Activated CD4-positive, alpha-beta T cell treated with anti-CD3 and anti-CD28 coated beads for 1 hour (primary cell): Measurements from ENCODE around the gene PLA2R1.
"Not testable (repeated sequence)": the region's sequence is repeated elsewhere in the genome, so short reads cannot be mapped to it uniquely, and the experiment has no call there.

Experiments used
- DNase-seq: peaks from one replicate; pipeline ENCODE4 v3.0.0-alpha.2; 2020

The PLA2R1 gene

GRCh38 chr2:160063271-160063670 is 856 bp upstream of the PLA2R1 start:
- no peak for DNase-seq

- no peak for DNase-seq
Observed at GRCh38 chr2:160061944-160062291, 497 bp downstream of the PLA2R1 start.

GRCh38 chr2:160061533-160061932 is 882 bp downstream of the PLA2R1 start:
- no peak for DNase-seq

GRCh38 chr2:160060297-160060696 is 2.1 kb downstream of the PLA2R1 start:
- no peak for DNase-seq

GRCh38 chr2:160057356-160057755 is 5.1 kb downstream of the PLA2R1 start:
- DNase-seq = no peak

- DNase-seq = no peak
Observed at GRCh38 chr2:160055726-160056108, 6.7 kb downstream of the PLA2R1 start.

GRCh38 chr2:160054984-160055725 is 7.3 kb downstream of the PLA2R1 start:
- DNase-seq = no peak

GRCh38 chr2:160053946-160054345 is 8.5 kb downstream of the PLA2R1 start:
- no peak for DNase-seq

- no peak for DNase-seq
Observed at GRCh38 chr2:160052531-160052930, 9.9 kb downstream of the PLA2R1 start.

- no peak for DNase-seq
Observed at GRCh38 chr2:160051371-160051800, 11.0 kb downstream of the PLA2R1 start.

GRCh38 chr2:160050147-160050546 is 12.3 kb downstream of the PLA2R1 start:
- DNase-seq = no peak

- DNase-seq = no peak
Observed at GRCh38 chr2:160045703-160046210, 16.7 kb downstream of the PLA2R1 start.

- no peak for DNase-seq
Observed at GRCh38 chr2:160044728-160045127, 17.7 kb downstream of the PLA2R1 start.

GRCh38 chr2:160043265-160043664 is 19.1 kb downstream of the PLA2R1 start:
- no peak for DNase-seq

GRCh38 chr2:160042054-160042453 is 20.4 kb downstream of the PLA2R1 start:
- no peak for DNase-seq

GRCh38 chr2:160041091-160041490 is 21.3 kb downstream of the PLA2R1 start:
- DNase-seq = no peak

- no peak for DNase-seq
Observed at GRCh38 chr2:160039166-160039903, 23.1 kb downstream of the PLA2R1 start.

- not testable (repeated sequence) for DNase-seq
Observed at GRCh38 chr2:160038662-160039061, 23.8 kb downstream of the PLA2R1 start.

- no peak for DNase-seq
Observed at GRCh38 chr2:160036736-160037135, 25.7 kb downstream of the PLA2R1 start.

- DNase-seq = no peak
Observed at GRCh38 chr2:160035125-160035524, 27.3 kb downstream of the PLA2R1 start.

GRCh38 chr2:160034396-160034795 is 28.0 kb downstream of the PLA2R1 start:
- DNase-seq = no peak

- no peak for DNase-seq
Observed at GRCh38 chr2:160033732-160034392, 28.6 kb downstream of the PLA2R1 start.

GRCh38 chr2:160029270-160029628 is 33.2 kb downstream of the PLA2R1 start:
- DNase-seq = no peak
